K562 (cell line): ENCODE measurements around the gene TRABD. TPM values are rescaled to one million over a fixed set of nuclear protein-coding genes. Genes with fewer than 3 reads are reported as not detected.

Source experiments
- ASH1L ChIP-seq: fragments of 450-650 bp; IDR thresholded peaks from 2 replicates; pipeline ENCODE4 v1.6.1; 2018; ENCODE audit warnings: borderline replicate concordance, mild to moderate bottlenecking, low read depth; ENCODE audit not compliant: partially characterized antibody
- CCNT2 ChIP-seq: IDR thresholded peaks from 2 replicates; pipeline ENCODE4 v1.6.1; 2011; ENCODE audit warnings: borderline replicate concordance, low read depth, mild to moderate bottlenecking, moderate library complexity, mixed read lengths, low read length; ENCODE audit not compliant: insufficient read length; ENCODE audit errors: extremely low read depth
- JUND ChIP-seq, 2 experiments: IDR thresholded peaks; 2 replicates in 1 of 2; 3 replicates in 1 of 2; pipeline ENCODE4 v1.6.1; 2011; ENCODE audit warnings: borderline replicate concordance in 2 of 2, low read depth in 2 of 2, low read length in 2 of 2, improper control_type of control experiment in 1 of 2, missing biosample characterization in 1 of 2, missing genetic modification characterization in 1 of 2, missing genetic modification reagents in 1 of 2
- MTA3 ChIP-seq: fragments of 450-650 bp; formaldehyde crosslinking; IDR thresholded peaks from 2 replicates; pipeline ENCODE4 v1.6.1; 2017; ENCODE audit warnings: mild to moderate bottlenecking, borderline replicate concordance
- NFIC ChIP-seq: fragments of 450-650 bp; IDR thresholded peaks from 2 replicates; pipeline ENCODE4 v1.6.1; 2017; ENCODE audit warnings: mild to moderate bottlenecking, inconsistent platforms
- NKRF ChIP-seq: fragments of 450-650 bp; IDR thresholded peaks from 2 replicates; pipeline ENCODE4 v1.6.1; 2016; ENCODE audit warnings: borderline replicate concordance
- RNF2 ChIP-seq: sonication (generic); IDR thresholded peaks from 2 replicates; pipeline ENCODE4 v1.6.1; 2016
- SRSF9 ChIP-seq: fragments of 200-400 bp; formaldehyde crosslinking; IDR thresholded peaks from 2 replicates; pipeline ENCODE4 v1.6.1; 2017; ENCODE audit warnings: low read depth, low read length, borderline replicate concordance
- VEZF1 ChIP-seq: fragments of 200-800 bp; sonication (Bioruptor generic); IDR thresholded peaks from 2 replicates; pipeline ENCODE4 v1.6.1; 2017; ENCODE audit warnings: missing genetic modification characterization, missing compliant biosample characterization
- YY1 ChIP-seq, 3 experiments: IDR thresholded peaks; 2 replicates each; pipeline ENCODE4 v1.6.1; 2011; ENCODE audit warnings: low read length in 2 of 3, mild to moderate bottlenecking in 2 of 3, moderate library complexity in 2 of 3, borderline replicate concordance in 1 of 3, control low read depth in 1 of 3, low read depth in 1 of 3; ENCODE audit not compliant: insufficient read depth in 3 of 3, insufficient replicate concordance in 2 of 3, control insufficient read depth in 1 of 3, insufficient read length in 1 of 3; ENCODE audit errors: extremely low read depth in 1 of 3
- ZBTB43 ChIP-seq: sonication (generic); formaldehyde crosslinking; IDR thresholded peaks from 2 replicates; pipeline ENCODE4 v1.8.0; 2023; ENCODE audit warnings: mild to moderate bottlenecking, missing genetic modification reagents
- ZNF12 ChIP-seq: sonication (generic); formaldehyde crosslinking; IDR thresholded peaks from 2 replicates; pipeline ENCODE4 v1.4.0; 2020; ENCODE audit warnings: mild to moderate bottlenecking, missing genetic modification reagents
- ZNF384 ChIP-seq: IDR thresholded peaks from 2 replicates; pipeline ENCODE4 v1.6.1; 2012; ENCODE audit warnings: low read depth, low read length, improper control_type of control experiment
- ZNF41 ChIP-seq: fragments of 250-450 bp; sonication (Bioruptor Pico); conservative IDR thresholded peaks from 2 replicates; pipeline ENCODE4 v1.4.0; 2020; ENCODE audit warnings: mild to moderate bottlenecking
- polyA plus RNA-seq, 8 experiments: library from polyadenylated mRNA; depleted of rRNA in 4 of 8; stranded (reverse) in 5 of 8; unstranded in 3 of 8; fragments of >200 nt; fragmentation: Nextera tagmentation in 2 of 8; fragmentation: Illumina TruSeq in 1 of 8; extraction: Ambion mirVana in 2 of 8; extraction: Trizol in 1 of 8; gene quantifications; 2 replicates each; pipeline versions ENCODE4 v1.2.1 to v1.2.3, GENCODE V29; 2011 to 2014; ENCODE audit warnings: inconsistent platforms in 1 of 8, missing spikeins in 1 of 8
- total RNA-seq, 7 experiments: library from RNA; depleted of rRNA in 6 of 7; stranded (reverse); fragments of >200 nt in 6 of 7; fragmentation: Illumina TruSeq in 2 of 7; extraction: Trizol in 2 of 7; gene quantifications; 2 replicates each; pipeline versions ENCODE4 v1.2.1 to v1.2.3, GENCODE V29; 2011 to 2021; ENCODE audit warnings: low replicate concordance in 1 of 7

TRABD gene
- total and polyA plus RNA-seq, 9 of the 15 experiments (the other 6 are each of a cell fraction or from before 2014, with no cell fraction given) = 0.08 to 62.9 (median 14.0) TPM

- TF ChIP-seq ZBTB43 (CRISPR knock-in tag) (no peak), ZNF41 (CRISPR knock-in tag) (no peak), ZNF12 (CRISPR knock-in tag) (no peak), JUND (IDR thresholded peaks at IDR 0.05; ENCODE audit: borderline replicate concordance, low read depth, low read length) (peak; percentile 21; the same call in 1 of the 2 replicates), JUND (tag; IDR thresholded peaks at IDR 0.05; ENCODE audit: borderline replicate concordance, low read depth, low read length) (no peak), MTA3 (peak; percentile 28; the same call in 1 of the 2 replicates), CCNT2 (peak; percentile 57), ASH1L (no peak), YY1 (IDR thresholded peaks at IDR 0.05; ENCODE audit: borderline replicate concordance in 1 of 3, control insufficient read depth in 1 of 3, extremely low read depth in 1 of 3, insufficient read depth in 3 of 3, insufficient read length in 1 of 3, insufficient replicate concordance in 2 of 3, low read depth in 1 of 3, low read length in 2 of 3) (peak in 1 of 3 experiments; percentile 2), RNF2 (0 out of 2 replicates have a peak, but pooled peaks have one; percentile 33), SRSF9 (no peak), VEZF1 (CRISPR knock-in tag) (peak; percentile 92), NFIC (peak; percentile 79), NKRF (0 out of 2 replicates have a peak, but pooled peaks have one; percentile 6), ZNF384 (no peak)
Measured at GRCh38 chr22:50190182-50190940, 4.6 kb downstream of the TRABD start (continued).
